Mesenteric fat pad (tissue), 1 donor: ENCODE results near the gene PGBD5. TPM values are rescaled to one million over a fixed set of nuclear protein-coding genes. Genes with fewer than 3 reads are reported as not detected.
"Not testable (repeated sequence)": the region's sequence is repeated elsewhere in the genome, so short reads cannot be mapped to it uniquely, and the experiment has no call there.

Experiments used
- DNase-seq: peaks from one replicate; pipeline ENCODE4 v3.0.0-alpha.2; 2020; ENCODE audit warnings: low spot score
- long read RNA-seq: library from polyadenylated mRNA; unstranded; transcript quantifications from one replicate; pipeline ENCODE4 v2.0.0, GENCODE V29; 2020
- total RNA-seq: library from RNA; stranded (reverse); fragmentation: NEBNext Ultra II Directional; extraction: Animal tissue kit (Norgen Biotek cat#: 25700); gene quantifications from one replicate; pipeline ENCODE4 v1.2.1, GENCODE V29; 2021
- donor health status: DM: yes; HTN: yes; CAD: no.

The PGBD5 gene, protein sequence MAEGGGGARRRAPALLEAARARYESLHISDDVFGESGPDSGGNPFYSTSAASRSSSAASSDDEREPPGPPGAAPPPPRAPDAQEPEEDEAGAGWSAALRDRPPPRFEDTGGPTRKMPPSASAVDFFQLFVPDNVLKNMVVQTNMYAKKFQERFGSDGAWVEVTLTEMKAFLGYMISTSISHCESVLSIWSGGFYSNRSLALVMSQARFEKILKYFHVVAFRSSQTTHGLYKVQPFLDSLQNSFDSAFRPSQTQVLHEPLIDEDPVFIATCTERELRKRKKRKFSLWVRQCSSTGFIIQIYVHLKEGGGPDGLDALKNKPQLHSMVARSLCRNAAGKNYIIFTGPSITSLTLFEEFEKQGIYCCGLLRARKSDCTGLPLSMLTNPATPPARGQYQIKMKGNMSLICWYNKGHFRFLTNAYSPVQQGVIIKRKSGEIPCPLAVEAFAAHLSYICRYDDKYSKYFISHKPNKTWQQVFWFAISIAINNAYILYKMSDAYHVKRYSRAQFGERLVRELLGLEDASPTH
- 1.4 TPM for total RNA-seq
- long read RNA-seq, partial matches to known transcripts = 0 of 3 reads
- long read RNA-seq, other reads (novel, unspliced or antisense) = 3 of 3 reads

DNA sequence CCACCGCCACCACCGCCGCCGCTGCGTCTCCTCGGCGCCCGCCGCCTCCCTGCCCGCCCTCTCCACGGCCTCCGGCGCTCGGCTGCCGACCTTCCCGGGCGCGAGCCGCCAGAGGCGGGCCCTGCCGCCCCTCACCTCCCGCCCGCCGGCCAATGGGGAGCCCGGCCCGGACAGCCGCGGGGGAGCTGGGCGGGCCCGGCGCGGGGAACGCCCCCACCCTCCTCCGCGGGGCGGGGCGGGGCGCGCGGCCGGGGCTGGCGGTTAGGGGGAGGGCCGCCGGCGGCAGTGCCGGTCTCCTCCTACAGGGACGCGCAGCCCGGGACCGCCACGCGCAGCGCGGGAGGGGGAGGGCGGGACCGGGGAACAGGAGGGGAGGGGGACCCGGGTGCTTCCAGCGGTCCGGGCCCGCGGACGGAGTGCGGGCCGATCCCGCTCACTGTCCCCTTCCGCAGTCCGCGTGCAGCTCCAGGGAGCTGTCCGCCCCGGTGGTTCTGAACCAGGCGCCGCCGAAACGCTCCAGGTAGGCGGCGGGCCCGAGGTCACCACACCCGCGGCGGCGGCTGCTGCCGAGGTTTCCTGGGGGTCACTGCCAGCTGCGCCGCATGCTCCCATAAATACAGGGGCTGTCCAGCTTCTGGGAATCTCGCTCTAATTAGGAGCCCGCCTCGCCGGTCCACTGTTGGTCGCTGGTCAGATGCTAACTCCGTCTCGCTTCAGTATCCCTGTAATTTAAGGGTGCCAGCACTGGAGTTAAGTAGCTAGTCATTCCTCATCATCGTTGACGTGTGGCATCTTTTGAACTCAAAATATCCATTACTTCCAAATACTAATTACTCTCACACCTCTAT, at the start of gene PGBD5:
TSS of gene PGBD5 (minus strand) at position 87 of the 848 bp plus-strand sequence. CDS start 404 bp downstream, outside the sequence.
- DNase-seq = no peak

GRCh38 chr1:230474924-230475323, 48.8 kb upstream of the PGBD5 start:
- not testable (repeated sequence) for DNase-seq

GRCh38 chr1:230470750-230471149, 44.6 kb upstream of the PGBD5 start:
- not testable (repeated sequence) for DNase-seq

DNA sequence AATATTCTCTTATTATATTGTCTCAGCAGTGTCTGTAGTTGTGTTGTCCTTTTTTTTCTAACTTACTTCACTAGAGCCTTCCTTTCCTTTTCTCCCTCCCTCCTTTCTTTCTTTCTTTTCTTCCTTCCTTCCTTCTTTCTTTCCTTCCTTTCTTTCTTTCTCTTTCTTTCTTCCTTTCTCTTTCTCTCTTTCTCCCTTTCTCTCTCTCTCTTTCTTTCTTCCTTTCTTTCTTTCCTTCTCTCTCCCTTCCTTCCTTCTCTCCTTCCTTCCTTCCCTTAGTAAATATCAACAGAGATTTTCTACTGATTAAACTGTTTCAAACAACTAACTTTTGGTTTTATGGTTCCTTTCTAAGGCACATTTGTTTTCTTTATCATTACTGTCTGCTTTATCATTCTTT, 43.1 kb upstream of the PGBD5 start:
- no peak for DNase-seq

DNA sequence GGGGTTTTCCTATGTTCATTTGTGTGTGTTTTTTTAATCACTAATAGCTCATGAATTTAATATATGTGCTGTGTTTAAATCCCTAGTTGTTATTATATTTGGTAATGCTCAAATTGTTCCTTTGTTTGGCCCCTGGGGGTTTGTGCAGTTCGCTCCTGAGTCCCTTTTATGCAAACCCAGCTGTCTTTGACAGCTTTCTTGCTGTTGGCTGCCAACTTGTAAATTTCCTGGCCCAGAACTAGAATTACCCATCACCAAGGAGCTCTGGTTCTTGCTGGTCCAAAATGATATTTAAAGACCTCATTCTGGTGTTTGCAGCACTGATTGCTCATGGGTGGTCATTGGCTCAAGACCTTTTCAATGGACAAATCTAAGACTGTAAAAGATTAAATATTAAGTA, 39.6 kb upstream of the PGBD5 start:
- DNase-seq = no peak

- DNase-seq = no peak
These were observed 38.5 kb upstream of the PGBD5 start for GRCh38 chr1:230464671-230465070.

- DNase-seq = no peak
These were observed 37.6 kb upstream of the PGBD5 start for GRCh38 chr1:230463760-230464159.

DNA sequence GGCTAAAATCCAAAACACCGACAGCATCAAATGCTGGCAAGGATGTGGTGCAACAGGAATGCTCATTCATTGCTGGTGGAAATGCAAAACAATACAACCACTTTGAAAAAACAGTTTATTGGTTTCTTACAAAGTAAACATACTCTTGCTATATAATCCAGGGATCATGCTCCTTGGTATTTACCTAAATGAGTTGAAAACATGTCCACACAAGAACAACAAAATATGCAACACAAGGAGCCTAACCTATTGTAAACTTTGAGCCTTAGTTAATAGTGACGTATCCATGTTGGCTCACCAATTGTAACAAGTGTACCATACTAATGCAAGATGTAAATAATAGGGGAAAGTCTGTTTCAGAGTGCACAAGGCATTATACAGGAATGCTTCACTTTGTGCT, 37.2 kb upstream of the PGBD5 start:
- DNase-seq = no peak

GRCh38 chr1:230459465-230459864, 33.3 kb upstream of the PGBD5 start:
- DNase-seq = no peak

DNA sequence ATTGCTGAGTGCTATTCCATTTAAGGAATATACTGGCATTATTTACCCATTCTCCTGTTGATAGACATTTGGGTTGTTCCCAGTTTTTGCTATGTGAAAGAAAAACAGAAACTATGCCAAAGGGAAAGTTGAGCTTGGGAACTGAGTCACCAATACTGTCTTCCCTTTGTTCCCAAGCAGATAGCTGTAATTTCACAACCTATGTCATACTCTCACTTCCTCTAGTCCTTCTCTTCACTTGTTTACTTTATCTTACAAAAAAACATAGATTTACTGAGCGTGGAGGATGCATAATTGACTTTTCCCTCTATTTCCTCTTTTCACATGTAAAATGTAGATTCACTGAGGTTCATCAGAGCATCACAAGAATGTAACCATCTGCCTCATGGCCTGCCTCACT, 32.4 kb upstream of the PGBD5 start:
- no peak for DNase-seq

DNA sequence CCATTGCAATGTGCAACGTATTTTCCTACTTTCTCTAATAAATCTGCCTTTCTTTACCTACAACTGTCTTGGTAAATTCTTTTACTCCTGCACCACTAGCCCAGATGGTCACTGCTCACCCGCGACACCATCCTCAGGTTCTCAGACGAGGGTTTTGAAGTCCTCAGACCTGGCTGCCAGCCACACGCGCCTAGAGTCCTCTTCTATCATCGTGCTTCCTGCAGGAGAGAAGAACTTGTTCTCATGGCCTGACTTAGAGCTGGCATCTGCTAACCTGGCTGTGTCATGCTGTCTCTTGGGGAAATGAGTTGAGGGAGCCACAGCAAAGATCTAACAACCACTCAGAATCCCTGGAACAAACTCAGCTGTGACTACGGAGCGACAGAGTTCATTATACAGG, 30.3 kb upstream of the PGBD5 start:
- DNase-seq = no peak

- no peak for DNase-seq
These were observed 29.2 kb upstream of the PGBD5 start for GRCh38 chr1:230455291-230455690.

- DNase-seq = no peak
These were observed 27.2 kb upstream of the PGBD5 start for GRCh38 chr1:230453377-230453776.

DNA sequence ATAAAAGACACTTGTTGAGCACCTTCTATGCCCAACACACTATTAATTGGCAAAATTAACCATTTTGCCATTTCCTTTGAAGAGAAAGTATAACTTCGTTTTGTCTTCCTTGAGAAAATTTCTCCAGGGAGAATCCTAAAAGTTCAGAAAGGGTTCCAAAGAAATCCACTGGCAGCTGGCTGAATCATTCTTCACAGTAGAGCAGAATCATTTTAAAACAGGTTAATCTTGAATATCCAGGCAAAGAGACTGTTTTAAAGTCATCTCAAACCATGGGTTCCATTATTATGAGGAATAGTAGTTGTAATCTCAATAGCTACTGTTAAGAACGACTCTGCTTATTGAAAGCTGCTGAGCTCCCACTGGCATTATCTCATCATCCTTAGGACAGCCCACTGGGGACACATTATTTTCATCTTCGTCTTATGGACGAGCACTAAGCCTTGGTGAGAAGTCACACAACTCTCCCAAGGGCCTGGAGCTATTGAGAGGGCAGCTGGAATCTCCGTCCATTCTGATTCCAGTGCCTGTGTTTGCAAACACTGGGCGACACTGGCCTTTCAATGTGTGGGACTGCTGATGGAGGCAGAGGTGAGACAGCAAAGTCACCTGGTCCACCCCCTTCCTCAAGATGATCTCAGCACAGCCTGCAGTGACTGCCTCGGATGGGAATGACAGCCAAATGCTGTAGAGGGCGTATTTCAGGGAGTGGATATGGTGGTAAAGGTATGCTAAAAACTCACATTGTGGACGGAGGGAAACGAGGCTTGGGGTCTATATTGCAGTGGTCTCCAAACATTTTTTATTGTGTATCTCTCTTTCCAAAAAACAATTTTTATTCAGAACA, 15.3 kb upstream of the PGBD5 start:
- DNase-seq = no peak

DNA sequence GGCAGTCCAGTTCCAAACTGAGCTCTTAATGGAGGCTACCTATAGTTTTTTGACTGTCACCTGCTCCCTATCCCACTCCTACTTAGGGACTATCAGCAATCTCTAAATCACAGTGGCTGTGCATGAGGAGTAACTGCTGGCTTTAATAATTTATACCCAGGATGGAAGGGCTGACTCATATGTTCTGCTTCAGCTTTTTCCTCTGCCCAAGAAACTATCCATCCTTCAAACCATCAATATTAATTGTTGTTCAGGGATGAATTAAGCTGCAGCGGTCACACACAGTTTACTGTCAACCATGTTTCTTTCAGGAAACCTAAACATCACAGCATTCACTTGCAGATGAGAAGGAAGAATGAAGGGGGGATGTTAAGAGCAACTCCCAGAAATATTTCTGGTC, 9.0 kb upstream of the PGBD5 start:
- DNase-seq = no peak

GRCh38 chr1:230431527-230431926, 5.4 kb upstream of the PGBD5 start:
- no peak for DNase-seq

DNA sequence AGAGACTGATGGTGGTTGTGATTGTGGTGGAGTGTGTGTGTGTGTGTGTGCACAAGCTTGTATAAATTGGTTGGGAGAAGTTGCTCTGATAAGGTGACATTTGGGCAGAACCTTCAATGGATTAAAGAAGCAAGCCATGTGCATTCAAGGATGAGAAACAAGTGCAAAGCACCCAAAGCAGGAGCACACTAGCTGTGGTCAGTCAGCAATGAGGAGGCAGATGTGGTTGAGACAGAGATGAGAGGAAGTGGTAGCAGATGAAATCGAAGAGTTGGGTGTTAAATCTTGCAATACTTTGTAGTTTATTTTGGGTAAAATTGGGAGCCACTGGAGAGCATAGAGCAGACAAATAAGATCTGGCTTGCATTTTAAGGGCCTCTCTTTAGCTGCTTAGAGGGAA, 4.4 kb upstream of the PGBD5 start:
- no peak for DNase-seq

DNA sequence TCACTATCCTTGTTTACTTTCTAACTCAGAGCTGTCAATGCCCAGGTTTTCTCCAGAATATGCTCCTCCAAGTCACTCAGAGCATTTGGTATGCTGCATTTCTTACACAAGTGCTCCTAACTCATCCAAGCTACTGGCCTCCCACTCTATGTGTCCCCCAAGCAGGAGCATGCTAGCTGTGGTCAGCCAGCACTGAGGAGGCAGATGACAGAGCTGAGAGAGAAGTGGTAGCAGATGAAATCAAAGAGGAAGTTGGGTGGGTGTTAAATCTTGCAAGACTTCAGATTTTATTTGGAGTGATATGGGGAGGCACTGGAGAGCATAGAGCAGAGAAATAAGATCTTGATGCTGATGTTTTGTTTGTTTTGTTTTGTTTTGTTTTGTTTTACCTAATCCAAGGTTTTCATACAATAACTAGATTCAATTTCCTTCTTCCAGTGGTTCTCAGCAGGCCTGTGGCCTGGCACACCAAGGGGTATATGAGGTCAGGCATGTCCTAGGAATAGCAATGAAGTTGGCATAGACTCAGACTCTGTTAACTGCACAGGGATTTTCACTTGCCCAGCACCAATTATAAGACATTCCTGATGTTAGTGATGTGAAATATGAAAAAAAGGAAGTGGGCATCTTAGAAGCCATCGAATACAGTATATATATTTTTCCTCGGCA, 3.1 kb upstream of the PGBD5 start:
- DNase-seq = no peak

- DNase-seq = no peak
These were observed 1.8 kb upstream of the PGBD5 start for GRCh38 chr1:230427981-230428380.

DNA sequence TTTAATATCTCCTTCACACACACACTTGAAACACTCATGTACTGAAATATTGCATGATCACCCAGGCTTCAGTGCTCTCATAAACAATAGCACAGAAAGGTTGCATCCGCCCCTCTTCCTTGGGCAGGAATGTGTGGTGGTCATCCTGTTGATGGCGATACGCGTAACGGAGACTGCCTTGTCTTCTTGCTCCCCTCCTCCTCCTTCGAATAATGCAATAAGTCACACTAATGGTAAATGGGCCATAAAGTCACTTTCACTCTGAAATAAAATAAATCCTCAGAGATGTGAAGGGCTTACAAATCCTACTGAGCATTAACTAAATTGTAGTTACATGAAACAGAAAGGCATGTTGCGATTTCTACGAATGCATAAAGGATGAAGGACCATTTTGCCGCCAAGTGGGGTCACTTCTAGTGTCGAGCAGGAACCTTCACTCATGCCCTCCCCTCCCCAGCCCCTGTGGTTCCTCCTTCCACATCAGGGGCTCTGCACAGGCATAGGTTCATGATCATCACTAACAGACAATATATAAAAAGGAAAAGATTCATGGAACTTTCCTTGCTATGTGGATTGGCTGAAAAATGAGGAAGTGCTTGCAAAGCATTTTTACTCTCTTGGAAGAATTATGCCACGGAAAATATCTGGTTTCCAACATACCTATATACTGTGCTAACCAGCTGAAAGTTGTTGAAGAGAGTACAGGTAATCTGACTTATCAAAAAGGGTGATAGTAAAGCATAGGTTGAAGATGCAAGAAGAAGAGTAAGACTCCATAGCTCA, 1.2 kb upstream of the PGBD5 start:
- DNase-seq = no peak
